Measurements from ENCODE around the gene AP2A1. TPM values are rescaled to one million over a fixed set of nuclear protein-coding genes. Genes with fewer than 3 reads are reported as not detected.

Gene AP2A1
- total and polyA plus RNA-seq, 10 of the 15 experiments (the other 5 are each of a cell fraction or from before 2014, with no cell fraction given), result 0.68 to 78.8 (median 33.8) TPM

DNA sequence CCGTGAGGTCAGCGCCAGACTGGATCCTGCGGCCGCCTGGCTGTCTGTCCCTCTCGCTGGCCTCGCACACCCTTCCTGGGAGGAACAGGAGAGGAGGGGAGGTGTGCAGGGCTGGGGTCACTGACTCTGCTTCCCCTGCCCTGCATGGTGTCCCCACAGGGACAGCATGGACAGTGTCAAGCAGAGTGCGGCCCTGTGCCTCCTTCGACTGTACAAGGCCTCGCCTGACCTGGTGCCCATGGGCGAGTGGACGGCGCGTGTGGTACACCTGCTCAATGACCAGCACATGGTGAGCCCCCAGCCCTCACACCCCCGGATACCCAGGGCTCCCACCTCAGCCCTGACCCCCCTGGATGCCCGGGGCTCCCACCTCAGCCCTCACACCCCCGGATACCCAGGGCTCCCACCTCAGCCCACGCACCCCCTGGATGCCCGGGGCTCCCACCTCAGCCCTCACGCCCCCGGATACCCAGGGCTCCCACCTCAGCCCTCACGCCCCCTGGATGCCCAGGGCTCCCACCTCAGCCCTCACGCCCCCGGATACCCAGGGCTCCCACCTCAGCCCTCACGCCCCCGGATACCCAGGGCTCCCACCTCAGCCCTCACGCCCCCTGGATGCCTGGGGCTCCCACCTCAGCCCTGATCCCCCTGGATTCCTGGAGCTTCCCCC lies 25.1 kb downstream of the AP2A1 start (continued):
- TF ChIP-seq CHD1 (IDR thresholded peaks at IDR 0.05; ENCODE audit: low read depth, low read length), result no peak
- no peak for TF ChIP-seq SPI1 (IDR thresholded peaks at IDR 0.05; ENCODE audit: borderline replicate concordance, insufficient read depth, low read depth, low read length)
- no peak for TF ChIP-seq SMC3 (IDR thresholded peaks at IDR 0.05; ENCODE audit: borderline replicate concordance, low read length)
- no peak for TF ChIP-seq HDAC2 (IDR thresholded peaks at IDR 0.05)
- TF ChIP-seq ZBTB4 (CRISPR knock-in tag; IDR thresholded peaks at IDR 0.05), result no peak
- no peak for TF ChIP-seq CHD2 (IDR thresholded peaks at IDR 0.05; ENCODE audit: borderline replicate concordance, low read depth, low read length)
- TF ChIP-seq ZNF274 (IDR thresholded peaks at IDR 0.05; ENCODE audit: insufficient read depth, insufficient read length), result no peak
- TF ChIP-seq STAT1 (conservative IDR thresholded peaks at IDR 0.05), result no peak

DNA sequence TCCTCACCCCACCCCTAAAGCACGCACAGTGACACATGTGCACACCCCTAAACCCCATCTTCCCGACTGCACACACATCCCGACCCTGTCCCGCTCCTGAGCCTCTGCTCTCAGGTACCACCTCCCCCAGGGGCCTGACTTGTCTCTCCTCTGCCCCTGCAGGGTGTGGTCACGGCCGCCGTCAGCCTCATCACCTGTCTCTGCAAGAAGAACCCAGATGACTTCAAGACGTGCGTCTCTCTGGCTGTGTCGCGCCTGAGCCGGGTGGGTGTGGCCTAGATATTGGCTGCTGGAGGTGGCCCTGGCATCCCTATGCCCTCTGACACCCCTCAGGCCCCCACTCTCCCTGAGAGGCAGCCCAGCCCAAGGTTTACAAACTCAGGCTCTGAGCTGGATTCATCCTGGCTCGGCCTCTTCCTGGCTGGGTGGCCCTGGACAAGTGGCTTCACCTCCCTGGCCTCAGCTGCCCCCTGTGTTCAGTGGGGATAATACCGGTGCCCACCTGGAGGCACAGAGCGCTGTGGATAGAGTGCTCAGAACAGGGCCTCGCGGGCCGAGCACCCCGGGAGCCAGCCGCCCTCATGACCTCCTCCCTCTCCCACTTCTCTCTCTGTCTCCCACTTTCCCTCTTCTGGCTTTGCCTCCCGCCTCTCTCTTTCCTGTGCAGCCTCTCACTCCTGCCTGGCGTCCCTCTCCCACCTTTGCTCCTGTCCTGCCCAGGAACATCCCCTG lies 26.2 kb downstream of the AP2A1 start:
- ChIA-PET RAD21 (ENCODE audit: unreplicated experiment) (no interaction called here), CTCF (no interaction called here), SMC1A (ENCODE audit: uncharacterized antibody, unreplicated experiment) (no interaction called here), POLR2A (no interaction called here)
- H2AFZ ChIP-seq (ENCODE audit: control insufficient read depth, low read depth, low read length), result no peak overlapping the region
- no peak overlapping the region for H3K9ac ChIP-seq (ENCODE audit: control insufficient read depth, insufficient read depth, low read length)
- no peak overlapping the region for H3K4me2 ChIP-seq (ENCODE audit: control insufficient read depth, insufficient read depth)
- H3K4me3 ChIP-seq, result no peak overlapping the region
- DNase-seq (ENCODE audit: low read depth, low spot score), result no peak
- H3K27me3 ChIP-seq (replicated peaks in 1 of 2; ENCODE audit: control insufficient read depth in 2 of 2, insufficient read depth in 2 of 2, low read length in 1 of 2), result no peaks in the 10 kb centered on the region
- no peaks in the 10 kb centered on the region for H4K20me1 ChIP-seq (ENCODE audit: control insufficient read depth, insufficient read depth)
- no TSS peak for BruUV-seq (replicated peaks)
- H3K36me3 ChIP-seq (ENCODE audit: control insufficient read depth in 2 of 2, insufficient read depth in 2 of 2, low read length in 1 of 2), result peaks cover 18 to 31% of the 10 kb centered on the region in 2 experiments; a peak in 3 of 4 replicates
- no peak for ATAC-seq
- no peaks in the 10 kb centered on the region for H3K4me1 ChIP-seq (ENCODE audit: control insufficient read depth, insufficient read depth, low read length)
- H3K9me3 ChIP-seq (replicated peaks; ENCODE audit: control insufficient read depth, insufficient read depth, low read length), result no peaks in the 10 kb centered on the region
- no peak overlapping the region for H3K27ac ChIP-seq (ENCODE audit: control insufficient read depth, insufficient read depth)
- intact Hi-C loops (cut with micrococcal nuclease; ENCODE audit: unreplicated experiment), result no loop called here
- in situ Hi-C loops (cut with MboI), result no loop called here
- FAIRE-seq, result no peak
- H3K79me2 ChIP-seq (ENCODE audit: control insufficient read depth, insufficient read depth, low read length), result no peaks in the 10 kb centered on the region
- 92% methylated on average over 22 of the region's 22 CpGs for WGBS (ENCODE audit: insufficient coverage, insufficient replicate concordance, low lambda C conversion rate, missing lambda C conversion rate)
- TF ChIP-seq ELK1 (IDR thresholded peaks at IDR 0.05; ENCODE audit: low read depth, low read length) (no peak), SMAD1 (IDR thresholded peaks at IDR 0.05; ENCODE audit: low read depth, partially characterized antibody) (no peak), CHD4 (IDR thresholded peaks at IDR 0.05) (no peak), SUZ12 (IDR thresholded peaks at IDR 0.05; ENCODE audit: unreplicated experiment) (no peak), YBX1 (IDR thresholded peaks at IDR 0.05) (no peak), TBL1XR1 (IDR thresholded peaks at IDR 0.05; ENCODE audit: low read depth, low read length) (no peak), ZSCAN29 (IDR thresholded peaks at IDR 0.05) (no peak), IKZF2 (IDR thresholded peaks at IDR 0.05) (no peak)
- TF ChIP-seq, protein P1, sequence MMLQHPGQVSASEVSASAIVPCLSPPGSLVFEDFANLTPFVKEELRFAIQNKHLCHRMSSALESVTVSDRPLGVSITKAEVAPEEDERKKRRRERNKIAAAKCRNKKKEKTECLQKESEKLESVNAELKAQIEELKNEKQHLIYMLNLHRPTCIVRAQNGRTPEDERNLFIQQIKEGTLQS (IDR thresholded peaks at IDR 0.05; ENCODE audit: borderline replicate concordance, extremely low read depth, low read depth, low read length), result no peak
- TF ChIP-seq, protein P2, sequence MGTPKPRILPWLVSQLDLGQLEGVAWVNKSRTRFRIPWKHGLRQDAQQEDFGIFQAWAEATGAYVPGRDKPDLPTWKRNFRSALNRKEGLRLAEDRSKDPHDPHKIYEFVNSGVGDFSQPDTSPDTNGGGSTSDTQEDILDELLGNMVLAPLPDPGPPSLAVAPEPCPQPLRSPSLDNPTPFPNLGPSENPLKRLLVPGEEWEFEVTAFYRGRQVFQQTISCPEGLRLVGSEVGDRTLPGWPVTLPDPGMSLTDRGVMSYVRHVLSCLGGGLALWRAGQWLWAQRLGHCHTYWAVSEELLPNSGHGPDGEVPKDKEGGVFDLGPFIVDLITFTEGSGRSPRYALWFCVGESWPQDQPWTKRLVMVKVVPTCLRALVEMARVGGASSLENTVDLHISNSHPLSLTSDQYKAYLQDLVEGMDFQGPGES (IDR thresholded peaks at IDR 0.05), result no peak

All from GM12878 (cell line).